Muscle layer of duodenum (tissue), 2 donors: Measurements from ENCODE around the gene UQCC3.
"Not testable (repeated sequence)": the region's sequence is repeated elsewhere in the genome, so short reads cannot be mapped to it uniquely, and the experiment has no call there.

Experiments used
- H3K27ac ChIP-seq: one replicate; pipeline ENCODE4 v1.7.0; 2013; ENCODE audit warnings: mild to moderate bottlenecking, low read length
- H3K27me3 ChIP-seq: one replicate; pipeline ENCODE4 v1.7.0; 2013; ENCODE audit warnings: low read depth, mild to moderate bottlenecking, control low read depth, low read length
- H3K36me3 ChIP-seq, 2 donors: one replicate each; pipeline ENCODE4 v1.7.0; 2013; ENCODE audit warnings: low read length in 2 of 2, control low read depth in 1 of 2, mild to moderate bottlenecking in 1 of 2; ENCODE audit not compliant: insufficient read depth in 2 of 2, control insufficient read depth in 1 of 2
- H3K4me1 ChIP-seq, 2 donors: one replicate each; pipeline ENCODE4 v1.7.0; 2013; ENCODE audit warnings: low read length in 2 of 2, mild to moderate bottlenecking in 2 of 2, control low read depth in 1 of 2, moderate library complexity in 1 of 2; ENCODE audit not compliant: insufficient read depth in 2 of 2, control insufficient read depth in 1 of 2
- H3K4me3 ChIP-seq, 2 donors: one replicate each; pipeline ENCODE4 v1.7.0; 2013; ENCODE audit warnings: low read length in 2 of 2, low read depth in 1 of 2, mild to moderate bottlenecking in 1 of 2
- H3K9me3 ChIP-seq, 2 donors: one replicate each; pipeline ENCODE4 v1.7.0; 2013; ENCODE audit warnings: low read length in 2 of 2, control low read depth in 1 of 2, mild to moderate bottlenecking in 1 of 2; ENCODE audit not compliant: control insufficient read depth in 1 of 2
- donor health status: healthy.

Gene UQCC3

GRCh38 chr11:62682518-62682917 is 11.0 kb downstream of the UQCC3 start:
- Histone ChIP-seq H3K36me3 (peaks cover 0 to 5% of the 10 kb centered on the region in 2 donors), H3K4me1 (peaks cover 6 to 15% of the 10 kb centered on the region in 2 donors), H3K27me3 (no peaks in the 10 kb centered on the region), H3K4me3 (no peak overlapping the region), H3K27ac (no peak overlapping the region), H3K9me3 (no peaks in the 10 kb centered on the region)

GRCh38 chr11:62687508-62688396 is 16.3 kb downstream of the UQCC3 start:
- Histone ChIP-seq H3K27me3 (no peaks in the 10 kb centered on the region), H3K4me3 (peak overlapping the region; percentile 47), H3K9me3 (no peaks in the 10 kb centered on the region), H3K27ac (no peak overlapping the region), H3K36me3 (peaks cover 22 to 27% of the 10 kb centered on the region in 2 donors), H3K4me1 (peaks cover 0 to 12% of the 10 kb centered on the region in 2 donors)

- no peaks in the 10 kb centered on the region for H3K9me3 ChIP-seq
- peaks cover 25 to 30% of the 10 kb centered on the region in 2 donors for H3K36me3 ChIP-seq
- no peaks in the 10 kb centered on the region for H3K27me3 ChIP-seq
- peak overlapping the region; percentile 47 for H3K4me3 ChIP-seq
- H3K4me1 ChIP-seq, result peaks cover 0 to 12% of the 10 kb centered on the region in 2 donors
- H3K27ac ChIP-seq, result peak overlapping the region; percentile 49
These were observed 17.0 kb downstream of the UQCC3 start for GRCh38 chr11:62688491-62688890.

- peak within 1 kb of the TSS; percentile 74 for H3K27ac ChIP-seq
- no peaks in the 10 kb centered on the region for H3K27me3 ChIP-seq
- H3K4me3 ChIP-seq, result peak within 1 kb of the TSS; percentile 47 to 49
These were observed 18.1 kb downstream of the UQCC3 start, which contains the start of gene LRRN4CL for GRCh38 chr11:62689421-62690183. LRRN4CL (minus strand) TSS chr11:62689530; CDS start chr11:62688508, 1,022 bp downstream.

GRCh38 chr11:62693624-62694023 is 22.2 kb downstream of the UQCC3 start:
- Histone ChIP-seq H3K36me3 (peaks cover 25 to 30% of the 10 kb centered on the region in 2 donors), H3K4me1 (peaks cover 0 to 12% of the 10 kb centered on the region in 2 donors)
- H3K27ac ChIP-seq, H3K4me3 ChIP-seq, H3K27me3 ChIP-seq, H3K9me3 ChIP-seq: not testable (repeated sequence)

More at GRCh38 chr11:62689421-62690183, 18.1 kb downstream of the UQCC3 start, which contains the start of gene LRRN4CL:
- Histone ChIP-seq H3K9me3 (no peaks in the 10 kb centered on the region), H3K36me3 (peaks cover 25 to 30% of the 10 kb centered on the region in 2 donors), H3K4me1 (peaks cover 0 to 12% of the 10 kb centered on the region in 2 donors)

- Histone ChIP-seq H3K27me3 (no peaks in the 10 kb centered on the region), H3K4me1 (peaks cover 0 to 12% of the 10 kb centered on the region in 2 donors), H3K9me3 (no peaks in the 10 kb centered on the region), H3K4me3 (no peak overlapping the region), H3K36me3 (peaks cover 25 to 30% of the 10 kb centered on the region in 2 donors), H3K27ac (no peak overlapping the region)
These were observed 23.1 kb downstream of the UQCC3 start for GRCh38 chr11:62694455-62695167.

GRCh38 chr11:62702246-62702645 is 30.8 kb downstream of the UQCC3 start:
- Histone ChIP-seq H3K27ac (no peak overlapping the region), H3K9me3 (no peaks in the 10 kb centered on the region), H3K27me3 (no peaks in the 10 kb centered on the region), H3K4me3 (no peak overlapping the region), H3K36me3 (peaks cover 0 to 3% of the 10 kb centered on the region in 2 donors), H3K4me1 (peaks cover 13 to 19% of the 10 kb centered on the region in 2 donors)

GRCh38 chr11:62703921-62704320 is 32.4 kb downstream of the UQCC3 start:
- H3K27me3 ChIP-seq, H3K36me3 ChIP-seq, H3K4me3 ChIP-seq, H3K9me3 ChIP-seq, H3K27ac ChIP-seq: not testable (repeated sequence)
- peaks cover 17 to 33% of the 10 kb centered on the region in 2 donors for H3K4me1 ChIP-seq

GRCh38 chr11:62705413-62705812 is 33.9 kb downstream of the UQCC3 start:
- H3K27ac ChIP-seq, result peak overlapping the region; percentile 88
- peaks cover 22 to 39% of the 10 kb centered on the region in 2 donors for H3K4me1 ChIP-seq
- peaks cover 2 to 3% of the 10 kb centered on the region in 2 donors for H3K36me3 ChIP-seq
- H3K27me3 ChIP-seq, result no peaks in the 10 kb centered on the region
- H3K9me3 ChIP-seq, result no peaks in the 10 kb centered on the region
- H3K4me3 ChIP-seq, result peak overlapping the region; percentile 79 to 91

- peaks cover 2 to 7% of the 10 kb centered on the region in 2 donors for H3K36me3 ChIP-seq
- peaks cover 23 to 44% of the 10 kb centered on the region in 2 donors for H3K4me1 ChIP-seq
- H3K27me3 ChIP-seq, result no peaks in the 10 kb centered on the region
- peak overlapping the region; percentile 88 for H3K27ac ChIP-seq
- peak overlapping the region; percentile 79 to 91 for H3K4me3 ChIP-seq
- H3K9me3 ChIP-seq, result no peaks in the 10 kb centered on the region
These were observed 34.7 kb downstream of the UQCC3 start for GRCh38 chr11:62705880-62706849.
